Nephron progenitor cell (in vitro differentiated cells): Measurements from ENCODE around the gene SKIDA1.
"Not testable (repeated sequence)": the region's sequence is repeated elsewhere in the genome, so short reads cannot be mapped to it uniquely, and the experiment has no call there.

ENCODE experiments used
- DNase-seq: peaks from one replicate; pipeline ENCODE4 v3.0.0; 2021
- H3K27ac Mint-ChIP-seq: 2 replicates; pipeline ENCODE4 v1.8.0; 2021; ENCODE audit warnings: mild to moderate bottlenecking, moderate library complexity, mixed read lengths
- H3K27me3 Mint-ChIP-seq: 2 replicates; pipeline ENCODE4 v1.8.0; 2021; ENCODE audit warnings: mild to moderate bottlenecking, low read depth, mixed read lengths; ENCODE audit not compliant: poor library complexity
- H3K36me3 Mint-ChIP-seq: 2 replicates; pipeline ENCODE4 v1.8.0; 2021; ENCODE audit warnings: low read depth, mixed read lengths
- H3K4me1 Mint-ChIP-seq: 2 replicates; pipeline ENCODE4 v1.8.0; 2021; ENCODE audit warnings: mixed read lengths
- H3K4me3 Mint-ChIP-seq: 2 replicates; pipeline ENCODE4 v1.8.0; 2021; ENCODE audit warnings: mild to moderate bottlenecking, moderate library complexity, mixed read lengths
- H3K9me3 Mint-ChIP-seq: 2 replicates; pipeline ENCODE4 v1.8.0; 2021; ENCODE audit warnings: mild to moderate bottlenecking, moderate library complexity, mixed read lengths
- TF ChIP-seq, protein P1 (sequence below): fragments of 200-600 bp; sonication (generic); IDR thresholded peaks from 2 replicates; pipeline ENCODE4 v1.5.0; 2021; ENCODE audit warnings: antibody characterized with exemption

Gene SKIDA1

DNA sequence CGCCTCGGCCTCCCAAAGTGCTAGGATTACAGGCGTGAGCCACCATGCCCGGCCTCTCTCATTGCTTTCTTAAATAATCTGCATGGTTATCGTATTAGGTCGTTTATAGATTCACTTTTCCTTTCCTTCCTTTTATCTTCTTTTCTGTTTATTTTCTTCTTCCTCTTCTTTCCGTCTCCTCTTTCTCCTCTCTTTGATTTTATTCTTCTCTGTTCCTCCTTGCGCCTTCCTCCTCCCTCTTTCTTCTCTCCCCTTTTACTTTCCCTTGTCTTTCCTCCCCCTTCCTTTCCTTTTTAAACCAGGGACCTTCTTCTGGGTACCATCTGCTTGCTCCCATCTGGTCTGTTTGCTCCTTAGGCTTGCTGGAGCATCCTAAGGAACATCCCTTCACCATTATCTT lies 27.2 kb upstream of the SKIDA1 start:
- Mint-ChIP-seq H3K4me3 (no peak overlapping the region), H3K27ac (peak overlapping the region; percentile 84), H3K27me3 (no peaks in the 10 kb centered on the region), H3K36me3 (peaks cover 93% of the 10 kb centered on the region), H3K9me3 (no peaks in the 10 kb centered on the region), H3K4me1 (peaks cover 24% of the 10 kb centered on the region)
- TF ChIP-seq, protein P1, sequence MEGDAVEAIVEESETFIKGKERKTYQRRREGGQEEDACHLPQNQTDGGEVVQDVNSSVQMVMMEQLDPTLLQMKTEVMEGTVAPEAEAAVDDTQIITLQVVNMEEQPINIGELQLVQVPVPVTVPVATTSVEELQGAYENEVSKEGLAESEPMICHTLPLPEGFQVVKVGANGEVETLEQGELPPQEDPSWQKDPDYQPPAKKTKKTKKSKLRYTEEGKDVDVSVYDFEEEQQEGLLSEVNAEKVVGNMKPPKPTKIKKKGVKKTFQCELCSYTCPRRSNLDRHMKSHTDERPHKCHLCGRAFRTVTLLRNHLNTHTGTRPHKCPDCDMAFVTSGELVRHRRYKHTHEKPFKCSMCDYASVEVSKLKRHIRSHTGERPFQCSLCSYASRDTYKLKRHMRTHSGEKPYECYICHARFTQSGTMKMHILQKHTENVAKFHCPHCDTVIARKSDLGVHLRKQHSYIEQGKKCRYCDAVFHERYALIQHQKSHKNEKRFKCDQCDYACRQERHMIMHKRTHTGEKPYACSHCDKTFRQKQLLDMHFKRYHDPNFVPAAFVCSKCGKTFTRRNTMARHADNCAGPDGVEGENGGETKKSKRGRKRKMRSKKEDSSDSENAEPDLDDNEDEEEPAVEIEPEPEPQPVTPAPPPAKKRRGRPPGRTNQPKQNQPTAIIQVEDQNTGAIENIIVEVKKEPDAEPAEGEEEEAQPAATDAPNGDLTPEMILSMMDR: no peak
- DNase-seq: no peak

DNA sequence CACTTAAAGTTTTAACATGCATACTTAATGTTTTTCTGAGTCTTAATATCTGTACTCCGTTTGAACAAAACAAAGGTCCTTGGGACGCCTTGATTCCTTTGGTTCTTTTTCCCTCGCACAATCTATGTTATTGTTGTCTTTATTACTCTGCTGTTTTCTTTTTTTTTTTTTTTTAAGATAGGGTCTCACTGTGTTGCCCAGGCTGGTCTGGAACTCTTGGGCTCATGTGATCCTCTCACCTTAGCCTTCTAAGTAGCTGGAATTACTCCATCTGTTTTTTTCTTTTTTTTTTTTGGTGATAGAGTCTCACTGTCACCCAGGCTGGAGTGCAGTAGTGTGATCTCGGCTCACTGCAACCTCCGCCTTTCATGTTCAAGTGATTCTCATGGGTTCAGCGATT lies 21.8 kb upstream of the SKIDA1 start:
- Mint-ChIP-seq H3K9me3 (peaks cover 5% of the 10 kb centered on the region), H3K27ac (peak overlapping the region; percentile 89), H3K27me3 (no peaks in the 10 kb centered on the region), H3K36me3 (peaks cover 91% of the 10 kb centered on the region), H3K4me1 (peaks cover 21% of the 10 kb centered on the region), H3K4me3 (no peak overlapping the region)
- TF ChIP-seq, protein P1: no peak
- no peak for DNase-seq

DNA sequence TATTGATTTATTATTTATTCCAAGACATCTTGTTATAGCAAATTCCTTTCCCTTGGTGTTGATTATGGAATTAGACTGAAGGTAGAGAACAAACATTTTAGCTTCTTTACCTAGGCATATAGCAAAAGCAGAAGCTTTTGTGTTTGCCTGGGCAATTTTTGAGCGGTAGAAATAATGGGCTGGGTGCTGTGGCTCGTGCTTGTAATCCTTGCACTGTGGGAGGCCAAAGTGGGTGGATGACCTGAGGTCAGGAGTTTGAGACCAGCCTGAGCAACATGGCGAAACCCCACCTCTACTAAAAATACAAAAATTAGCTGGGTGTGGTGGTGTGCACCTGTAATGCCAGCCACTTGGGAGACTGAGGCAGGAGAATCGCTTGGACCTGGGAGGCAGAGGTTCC lies 15.2 kb upstream of the SKIDA1 start:
- not testable (repeated sequence) for H3K27me3 Mint-ChIP-seq, DNase-seq
- H3K36me3 Mint-ChIP-seq: peaks cover 70% of the 10 kb centered on the region

DNA sequence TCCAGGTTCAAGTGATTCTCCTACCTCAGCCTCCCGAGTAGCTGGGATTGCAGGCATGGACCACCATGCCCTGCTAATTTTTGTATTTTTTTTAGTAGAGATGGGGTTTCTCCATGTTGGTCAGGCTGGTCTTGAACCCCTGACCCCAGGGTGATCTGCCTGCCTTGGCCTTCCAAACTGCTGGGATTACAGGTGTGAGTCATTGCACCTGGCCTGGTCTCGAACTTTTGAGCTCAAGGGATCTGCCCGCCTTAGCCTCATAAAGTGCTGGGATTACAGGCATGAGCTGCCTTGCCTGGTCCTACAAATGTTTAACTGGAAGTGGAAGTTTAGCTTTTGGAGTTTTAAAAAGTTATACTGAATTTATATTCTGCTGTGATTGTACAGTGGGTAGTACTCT lies 11.4 kb upstream of the SKIDA1 start:
- TF ChIP-seq, protein P1: no peak
- H3K36me3 Mint-ChIP-seq: peaks cover 32% of the 10 kb centered on the region
- no peak for DNase-seq
- no peaks in the 10 kb centered on the region for H3K9me3 Mint-ChIP-seq
- peaks cover 43% of the 10 kb centered on the region for H3K4me1 Mint-ChIP-seq
- H3K4me3 Mint-ChIP-seq: peak overlapping the region; percentile 54
- H3K27ac Mint-ChIP-seq: no peak overlapping the region
- peaks cover 3% of the 10 kb centered on the region for H3K27me3 Mint-ChIP-seq

More for the DNA sequence above, 15.2 kb upstream of the SKIDA1 start:
- H3K9me3 Mint-ChIP-seq, H3K4me3 Mint-ChIP-seq, H3K27ac Mint-ChIP-seq: not testable (repeated sequence)
- H3K4me1 Mint-ChIP-seq: peaks cover 23% of the 10 kb centered on the region

DNA sequence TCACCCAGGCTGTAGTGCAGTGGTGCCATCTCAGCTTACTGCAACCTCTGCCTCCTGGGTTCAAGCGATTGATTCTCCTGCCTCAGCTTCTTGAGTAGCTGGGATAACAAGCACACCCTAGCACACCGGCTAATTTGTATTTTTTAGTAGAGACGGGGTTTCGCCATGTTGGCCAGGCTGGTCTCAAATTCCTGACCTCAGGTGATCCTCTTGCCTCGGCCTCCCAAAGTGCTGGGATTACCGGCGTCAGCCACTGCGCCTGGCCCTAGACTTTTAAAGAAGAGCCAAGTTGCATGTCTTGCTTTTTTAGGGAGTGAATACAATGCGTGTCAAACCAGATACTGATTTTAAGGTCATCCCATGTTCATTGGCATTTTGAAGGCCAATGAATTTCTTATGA lies 10.5 kb upstream of the SKIDA1 start:
- H3K27ac Mint-ChIP-seq: not testable (repeated sequence)

DNA sequence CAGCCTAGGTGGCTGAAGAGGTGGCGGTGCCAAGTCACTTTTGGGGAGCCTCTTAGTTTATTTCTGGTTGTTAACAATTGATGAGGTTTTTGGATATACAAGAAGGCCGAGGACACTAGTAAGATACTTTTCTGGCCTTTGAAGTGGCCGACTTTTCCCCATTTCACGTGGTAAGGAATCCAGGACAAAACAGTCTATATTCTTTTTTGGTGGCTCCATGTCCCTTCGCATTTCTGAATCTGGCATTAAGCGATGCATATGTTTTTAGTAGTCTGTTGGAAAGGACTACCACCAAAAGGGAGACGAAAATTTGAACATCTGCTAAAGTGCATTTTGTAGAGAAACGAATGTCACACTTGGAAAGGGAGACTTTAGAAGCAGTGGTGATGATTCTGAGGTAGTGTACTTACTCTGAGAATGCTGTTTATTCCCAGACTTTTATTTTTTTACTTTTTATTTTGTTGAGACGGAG lies 10.0 kb upstream of the SKIDA1 start:
- DNase-seq: no peak
- no peaks in the 10 kb centered on the region for H3K9me3 Mint-ChIP-seq
- peaks cover 3% of the 10 kb centered on the region for H3K27me3 Mint-ChIP-seq
- H3K4me1 Mint-ChIP-seq: peaks cover 54% of the 10 kb centered on the region
- TF ChIP-seq, protein P1: no peak
- peak overlapping the region; percentile 47 for H3K27ac Mint-ChIP-seq
- peak overlapping the region; percentile 84 for H3K4me3 Mint-ChIP-seq
- H3K36me3 Mint-ChIP-seq: peaks cover 21% of the 10 kb centered on the region

More for the DNA sequence above, 10.5 kb upstream of the SKIDA1 start:
- DNase-seq, H3K9me3 Mint-ChIP-seq, H3K27me3 Mint-ChIP-seq: not testable (repeated sequence)
- Mint-ChIP-seq H3K36me3 (peaks cover 25% of the 10 kb centered on the region), H3K4me3 (peak overlapping the region; percentile 84), H3K4me1 (peaks cover 49% of the 10 kb centered on the region)
